Measurements from ENCODE around the gene ZNF593OS. TPM values are rescaled to one million over a fixed set of nuclear protein-coding genes. Genes with fewer than 3 reads are reported as not detected.

The ZNF593OS gene
- polyA plus RNA-seq, 1 experiment = not detected

DNA sequence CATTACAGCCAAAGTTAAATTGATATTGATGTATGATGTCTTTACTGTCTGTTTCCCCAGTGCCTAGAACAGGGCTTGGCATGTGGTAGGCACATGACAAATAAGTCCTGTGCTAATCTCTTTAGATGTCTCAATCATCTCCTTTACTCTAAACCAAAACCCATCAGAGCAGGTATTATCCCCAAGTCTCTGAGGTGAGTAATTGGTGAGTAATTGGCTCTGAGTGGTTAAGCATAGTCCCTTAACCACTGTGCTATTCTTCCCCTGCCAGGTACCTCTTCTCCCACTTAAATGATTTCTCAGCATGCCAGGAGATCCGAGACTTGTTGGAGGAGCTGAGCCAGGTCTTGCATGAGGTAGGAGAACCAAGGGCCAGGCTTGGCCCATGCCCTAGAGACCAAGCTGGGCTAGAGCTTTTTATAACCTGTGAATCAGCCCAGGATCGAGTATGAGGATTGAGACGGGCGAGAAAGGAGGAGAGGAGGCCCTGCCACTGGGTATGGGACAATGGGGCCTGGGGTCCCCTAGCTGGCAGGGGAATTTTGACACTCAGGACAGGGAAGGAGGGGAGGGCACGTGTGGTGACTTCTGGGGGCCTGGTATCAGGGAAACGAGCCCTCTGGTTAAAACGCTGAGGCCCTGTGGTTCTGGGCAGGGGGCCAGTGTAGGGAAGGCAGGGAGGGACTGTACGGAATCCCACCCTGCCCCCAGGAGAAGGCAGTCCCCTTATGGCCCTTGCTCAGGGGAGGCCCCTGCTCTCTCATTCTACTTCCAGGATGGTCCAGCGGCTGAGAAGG, 10.2 kb upstream of the ZNF593OS start:
- Histone ChIP-seq H3K27me3 (ENCODE audit: control insufficient read depth, insufficient read depth, low read length) (peaks cover 9% of the 10 kb centered on the region), H3K27ac (ENCODE audit: low read depth, low read length) (no peak overlapping the region), H3K9me3 (ENCODE audit: control insufficient read depth, insufficient read depth, low read length) (no peaks in the 10 kb centered on the region), H3K4me3 (ENCODE audit: low read depth, low read length) (no peak overlapping the region)
- ChIA-PET CTCF (interaction anchor here (1.2 kb wide), 2 partner anchors 9 to 12 kb away, joined by 3 to 8 read pairs; partner anchors contain the start of genes CATSPER4 and ZNF593), POLR2A (interaction anchor here (0.6 kb wide), 1 partner anchor 38 kb away, joined by 3 read pairs; no protein-coding TSS in a partner anchor)
- no peak for DNase-seq (ENCODE audit: low read depth, low spot score)
- TF ChIP-seq, protein P1, sequence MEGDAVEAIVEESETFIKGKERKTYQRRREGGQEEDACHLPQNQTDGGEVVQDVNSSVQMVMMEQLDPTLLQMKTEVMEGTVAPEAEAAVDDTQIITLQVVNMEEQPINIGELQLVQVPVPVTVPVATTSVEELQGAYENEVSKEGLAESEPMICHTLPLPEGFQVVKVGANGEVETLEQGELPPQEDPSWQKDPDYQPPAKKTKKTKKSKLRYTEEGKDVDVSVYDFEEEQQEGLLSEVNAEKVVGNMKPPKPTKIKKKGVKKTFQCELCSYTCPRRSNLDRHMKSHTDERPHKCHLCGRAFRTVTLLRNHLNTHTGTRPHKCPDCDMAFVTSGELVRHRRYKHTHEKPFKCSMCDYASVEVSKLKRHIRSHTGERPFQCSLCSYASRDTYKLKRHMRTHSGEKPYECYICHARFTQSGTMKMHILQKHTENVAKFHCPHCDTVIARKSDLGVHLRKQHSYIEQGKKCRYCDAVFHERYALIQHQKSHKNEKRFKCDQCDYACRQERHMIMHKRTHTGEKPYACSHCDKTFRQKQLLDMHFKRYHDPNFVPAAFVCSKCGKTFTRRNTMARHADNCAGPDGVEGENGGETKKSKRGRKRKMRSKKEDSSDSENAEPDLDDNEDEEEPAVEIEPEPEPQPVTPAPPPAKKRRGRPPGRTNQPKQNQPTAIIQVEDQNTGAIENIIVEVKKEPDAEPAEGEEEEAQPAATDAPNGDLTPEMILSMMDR (IDR thresholded peaks at IDR 0.05; ENCODE audit: low read depth, low read length) = no peak

DNA sequence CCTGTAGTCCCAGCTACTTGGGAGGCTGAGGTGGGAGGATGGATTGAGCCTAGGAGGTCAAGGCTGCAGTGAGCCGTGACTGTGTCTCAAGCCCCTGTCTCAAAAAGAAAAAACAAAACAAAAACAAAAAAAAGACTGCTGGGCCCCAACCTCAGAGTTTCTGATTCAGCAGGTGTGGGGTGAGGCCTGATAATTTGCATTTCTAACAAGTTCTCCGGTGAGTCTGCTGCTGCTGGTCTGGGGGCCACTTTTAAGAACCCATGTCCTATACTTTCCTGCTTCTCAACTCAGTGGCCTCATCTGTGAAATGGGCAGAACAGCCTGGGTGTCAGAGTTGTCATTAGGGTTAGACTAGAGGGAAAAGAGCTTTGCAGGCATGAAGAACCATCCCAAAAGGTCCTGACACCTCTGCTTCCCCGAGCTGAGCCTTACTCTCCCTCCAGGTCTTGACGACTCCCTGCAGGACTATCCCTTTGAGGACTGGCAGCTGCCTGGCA, 8.4 kb upstream of the ZNF593OS start:
- Histone ChIP-seq H3K9me3 (ENCODE audit: control insufficient read depth, insufficient read depth, low read length) (no peaks in the 10 kb centered on the region), H3K4me3 (ENCODE audit: low read depth, low read length) (no peak overlapping the region), H3K27ac (ENCODE audit: low read depth, low read length) (no peak overlapping the region), H3K27me3 (ENCODE audit: control insufficient read depth, insufficient read depth, low read length) (peaks cover 8% of the 10 kb centered on the region)
- CTCF ChIA-PET = interaction anchor here (1.0 to 2.2 kb wide), 2 partner anchors 10 to 55 kb away, joined by 5 to 10 read pairs; partner anchors contain the start of gene ZNF593
- POLR2A ChIA-PET = no interaction called here
- TF ChIP-seq, protein P1 (IDR thresholded peaks at IDR 0.05; ENCODE audit: low read depth, low read length) = no peak
- DNase-seq (ENCODE audit: low read depth, low spot score) = no peak

DNA sequence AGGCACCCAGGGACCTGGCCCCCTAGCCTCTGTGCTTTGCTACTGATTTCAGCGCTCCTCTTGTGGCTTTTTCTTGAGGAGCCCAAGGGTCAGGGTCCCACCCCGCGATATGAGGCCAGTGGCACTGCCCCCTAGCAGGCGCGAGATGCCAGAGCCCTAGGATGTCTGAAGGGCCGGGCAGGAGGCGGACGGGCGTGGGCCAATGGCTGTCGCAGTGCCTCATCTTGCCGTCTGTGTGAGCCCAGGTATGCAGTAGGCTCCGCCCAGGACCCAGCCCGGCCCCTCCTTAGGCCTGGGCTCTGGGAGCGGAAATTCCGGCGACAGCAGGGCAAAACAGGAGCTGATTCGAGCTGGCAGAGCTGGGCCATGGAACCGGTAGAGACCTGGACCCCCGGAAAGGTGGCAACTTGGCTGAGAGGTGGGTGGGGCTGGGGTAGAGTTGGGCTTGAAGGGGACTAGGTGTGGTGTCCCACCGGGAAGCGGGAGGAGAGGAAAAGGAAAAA, 5.6 kb upstream of the ZNF593OS start, which contains the start of gene CNKSR1:
TSS of gene CNKSR1 (plus strand) at position 310 of the 503 bp plus-strand sequence. CDS start at position 367, 57 bp downstream.
- no peaks in the 10 kb centered on the region for H3K9me3 ChIP-seq (ENCODE audit: control insufficient read depth, insufficient read depth, low read length)
- DNase-seq (ENCODE audit: low read depth, low spot score) = no peak
- H3K4me3 ChIP-seq (ENCODE audit: low read depth, low read length) = no peak within 1 kb of the TSS
- ChIA-PET CTCF (interaction anchor here (1.3 kb wide), 1 partner anchor 145 kb away, joined by 6 read pairs; no protein-coding TSS in a partner anchor), POLR2A (no interaction called here)
- H3K27me3 ChIP-seq (ENCODE audit: control insufficient read depth, insufficient read depth, low read length) = peaks cover 4% of the 10 kb centered on the region
- TF ChIP-seq, protein P1 (IDR thresholded peaks at IDR 0.05; ENCODE audit: low read depth, low read length) = no peak
- no peak within 1 kb of the TSS for H3K27ac ChIP-seq (ENCODE audit: low read depth, low read length)

DNA sequence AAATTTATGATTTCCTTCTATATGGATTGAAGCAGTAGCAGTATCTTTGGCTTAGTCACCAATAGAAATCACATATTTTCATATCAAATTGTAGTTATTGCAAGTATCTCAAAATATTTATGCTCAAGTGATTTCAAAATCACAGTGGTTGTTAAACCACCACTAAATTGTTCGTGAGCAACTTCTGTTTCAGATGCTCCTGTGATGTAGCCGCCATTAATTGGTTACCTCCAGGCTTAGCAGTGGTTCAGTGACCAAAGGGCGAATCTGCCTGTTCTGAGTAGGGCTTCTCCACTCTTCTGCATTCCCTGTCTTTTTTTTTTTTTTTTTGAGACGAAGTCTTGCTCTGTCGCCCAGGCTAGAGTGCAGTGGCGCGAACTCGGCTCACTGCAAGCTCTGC, 3.7 kb upstream of the ZNF593OS start:
- TF ChIP-seq, protein P1 (IDR thresholded peaks at IDR 0.05; ENCODE audit: low read depth, low read length) = no peak
- POLR2A ChIA-PET = no interaction called here
- H3K27ac ChIP-seq (ENCODE audit: low read depth, low read length) = no peak overlapping the region
- H3K4me3 ChIP-seq (ENCODE audit: low read depth, low read length) = no peak overlapping the region
- H3K27me3 ChIP-seq (ENCODE audit: control insufficient read depth, insufficient read depth, low read length) = peaks cover 4% of the 10 kb centered on the region
- CTCF ChIA-PET = interaction anchor here (2.5 kb wide), 1 partner anchor 30 kb away, joined by 6 read pairs; no protein-coding TSS in a partner anchor
- H3K9me3 ChIP-seq (ENCODE audit: control insufficient read depth, insufficient read depth, low read length) = no peaks in the 10 kb centered on the region
- DNase-seq (ENCODE audit: low read depth, low spot score) = no peak
